HepG2 (cell line): ENCODE measurements around the gene WNT3A. TPM values are rescaled to one million over a fixed set of nuclear protein-coding genes. Genes with fewer than 3 reads are reported as not detected.
A peak's percentile ranks its signal among the peaks of the same experiment; 100 is the strongest.

Experiments
- ATAC-seq: fragments of 200-7000 bp; cut with Tn5 transposase; 3 replicates; pipeline ENCODE4 v1.9.1; 2020; ENCODE audit warnings: mild to moderate bottlenecking, moderate library complexity
- BruUV-seq: library from RNA; stranded (reverse); fragments of 400-500 nt; replicated peaks from 2 replicates; lab custom pipeline; 2021; lab: Mats Ljungman, UMichigan
- CTCF ChIA-PET: fragments of 300-600 bp; formaldehyde crosslinking; extraction: SDS; loops from one replicate; lab custom pipeline; 2021; ENCODE audit warnings: low total read pairs, inconsistent platforms, low intra/inter-chr PET ratio; lab: Yijun Ruan, JAX
- POLR2A ChIA-PET: fragments of 350-600 bp; sonication (Branson Sonifier 250); formaldehyde crosslinking; loops from one replicate; lab custom pipeline; 2020; ENCODE audit warnings: antibody characterized with exemption, inconsistent platforms; lab: Yijun Ruan, JAX
- DNase-seq: peaks from one replicate; pipeline ENCODE4 v3.0.0-alpha.2; 2015; ENCODE audit warnings: low spot score
- FAIRE-seq: peaks from 3 replicates; lab custom pipeline; 2011; peaks lifted over from hg19 to GRCh38; lab: Jason Lieb, UNC
- H2AFZ ChIP-seq: one replicate; pipeline ENCODE4 v1.6.1; 2011; ENCODE audit warnings: low read length, inconsistent platforms
- H3K27ac ChIP-seq: fragments of 300-600 bp; 3 replicates; pipeline ENCODE4 v1.8.0; 2011; ENCODE audit warnings: mixed run types, mild to moderate bottlenecking, mixed read lengths, low read length, inconsistent platforms; ENCODE audit not compliant: insufficient read depth; ENCODE audit errors: extremely low read length
- H3K27me3 ChIP-seq, 2 experiments: fragments of 200-600 bp in 1 of 2; 2 replicates in 1 of 2; 3 replicates in 1 of 2; pipeline versions ENCODE4 v1.6.0 to v1.8.0; 2011; ENCODE audit warnings: low read length in 2 of 2, mild to moderate bottlenecking in 2 of 2, moderate library complexity in 2 of 2, inconsistent platforms in 1 of 2; ENCODE audit not compliant: insufficient read depth in 2 of 2, control insufficient read depth in 1 of 2
- H3K36me3 ChIP-seq, 2 experiments: fragments of 200-600 bp in 1 of 2; replicated peaks in 1 of 2; 2 replicates in 1 of 2; 3 replicates in 1 of 2; pipeline versions ENCODE4 v1.5.1 to v1.8.0; 2011; ENCODE audit warnings: low read length in 2 of 2, inconsistent platforms in 1 of 2; ENCODE audit not compliant: insufficient read depth in 2 of 2, control insufficient read depth in 1 of 2
- H3K4me1 ChIP-seq: 2 replicates; pipeline ENCODE4 v1.5.1; 2012; ENCODE audit warnings: low read length, inconsistent platforms; ENCODE audit not compliant: insufficient read depth
- H3K4me2 ChIP-seq: 2 replicates; pipeline ENCODE4 v1.6.0; 2011; ENCODE audit warnings: low read depth, low read length, inconsistent platforms
- H3K4me3 ChIP-seq, 3 experiments: fragments of 200-600 bp in 1 of 3; sonication (generic), shearing (Covaris generic) in 1 of 3; replicated peaks in 1 of 3; 2 replicates each; pipeline ENCODE4 v1.5.1; 2011 to 2016; ENCODE audit warnings: low read length in 3 of 3, inconsistent platforms in 2 of 3, low read depth in 2 of 3, mild to moderate bottlenecking in 2 of 3, control low read depth in 1 of 3, mixed read lengths in 1 of 3; ENCODE audit not compliant: insufficient read depth in 1 of 3
- H3K79me2 ChIP-seq: one replicate; pipeline ENCODE4 v1.6.1; 2011; ENCODE audit warnings: low read length, inconsistent platforms; ENCODE audit not compliant: insufficient read depth
- H3K9ac ChIP-seq: 2 replicates; pipeline ENCODE4 v1.6.0; 2011; ENCODE audit warnings: mild to moderate bottlenecking, low read depth, low read length, inconsistent platforms; ENCODE audit not compliant: insufficient read depth
- H3K9me3 ChIP-seq: 2 replicates; pipeline ENCODE4 v1.5.1; 2012; ENCODE audit warnings: mild to moderate bottlenecking, low read length
- H4K20me1 ChIP-seq: 2 replicates; pipeline ENCODE4 v1.6.0; 2011; ENCODE audit warnings: inconsistent platforms, mild to moderate bottlenecking, low read length, moderate library complexity; ENCODE audit not compliant: insufficient read depth
- CAMTA2 ChIP-seq: sonication (generic); formaldehyde crosslinking; IDR thresholded peaks from 2 replicates; pipeline ENCODE4 v1.4.0; 2020; ENCODE audit warnings: mild to moderate bottlenecking, missing genetic modification reagents, borderline replicate concordance
- CREBL2 ChIP-seq: sonication (generic); formaldehyde crosslinking; IDR thresholded peaks from 2 replicates; pipeline ENCODE4 v1.8.1; 2023; ENCODE audit warnings: missing genetic modification reagents, mild to moderate bottlenecking, borderline replicate concordance
- HDAC2 ChIP-seq: sonication (generic); formaldehyde crosslinking; IDR thresholded peaks from 2 replicates; pipeline ENCODE4 v1.4.0; 2020; ENCODE audit warnings: missing genetic modification reagents
- KDM2A ChIP-seq: sonication (generic); formaldehyde crosslinking; IDR thresholded peaks from 2 replicates; pipeline ENCODE4 v1.4.0; 2020; ENCODE audit warnings: low read depth, missing genetic modification reagents, borderline replicate concordance
- KLF6 ChIP-seq: IDR thresholded peaks from 2 replicates; pipeline ENCODE4 v1.8.0; 2016; ENCODE audit warnings: missing biosample characterization, missing genetic modification reagents
- MXD3 ChIP-seq: IDR thresholded peaks from 2 replicates; pipeline ENCODE4 v1.6.1; 2016; ENCODE audit warnings: mild to moderate bottlenecking, missing biosample characterization, missing genetic modification reagents
- NFE2 ChIP-seq: sonication (generic); formaldehyde crosslinking; IDR thresholded peaks from 2 replicates; pipeline ENCODE4 v1.4.0; 2020; ENCODE audit warnings: missing genetic modification reagents
- NR1H2 ChIP-seq: sonication (generic); formaldehyde crosslinking; IDR thresholded peaks from 2 replicates; pipeline ENCODE4 v1.8.1; 2022; ENCODE audit warnings: low read depth, missing genetic modification reagents, borderline replicate concordance
- PCBP1 ChIP-seq: fragments of 200-400 bp; formaldehyde crosslinking; IDR thresholded peaks from 2 replicates; pipeline ENCODE4 v1.6.1; 2017; ENCODE audit warnings: mild to moderate bottlenecking, low read depth, low read length, borderline replicate concordance
- PHF21A ChIP-seq: sonication (generic); formaldehyde crosslinking; IDR thresholded peaks from 2 replicates; pipeline ENCODE4 v1.5.0; 2020; ENCODE audit warnings: mild to moderate bottlenecking, missing genetic modification reagents
- RARG ChIP-seq: sonication (generic); formaldehyde crosslinking; IDR thresholded peaks from 2 replicates; pipeline ENCODE4 v1.4.0; 2020; ENCODE audit warnings: low read depth, mild to moderate bottlenecking, missing genetic modification reagents
- RBM39 ChIP-seq: fragments of 200-400 bp; formaldehyde crosslinking; IDR thresholded peaks from one replicate; pipeline ENCODE4 v1.6.1; 2018; ENCODE audit warnings: antibody characterized with exemption, mild to moderate bottlenecking, low read depth, low read length; ENCODE audit not compliant: poor library complexity, severe bottlenecking
- RORA ChIP-seq: sonication (generic); formaldehyde crosslinking; IDR thresholded peaks from 2 replicates; pipeline ENCODE4 v1.5.0; 2020; ENCODE audit warnings: mild to moderate bottlenecking, missing genetic modification reagents, moderate library complexity
- SALL2 ChIP-seq: sonication (generic); formaldehyde crosslinking; IDR thresholded peaks from 2 replicates; pipeline ENCODE4 v1.8.1; 2023; ENCODE audit warnings: mild to moderate bottlenecking, missing genetic modification reagents, inconsistent platforms
- TP53 ChIP-seq: sonication (generic); formaldehyde crosslinking; conservative IDR thresholded peaks from 2 replicates; pipeline ENCODE4 v1.4.0; 2020; ENCODE audit warnings: missing genetic modification reagents
- ZFAT ChIP-seq: sonication (generic); formaldehyde crosslinking; conservative IDR thresholded peaks from 2 replicates; pipeline ENCODE4 v1.8.1; 2023; ENCODE audit warnings: missing genetic modification reagents, inconsistent platforms
- ZNF335 ChIP-seq: sonication (generic); formaldehyde crosslinking; IDR thresholded peaks from 2 replicates; pipeline ENCODE4 v1.4.0; 2020; ENCODE audit warnings: missing genetic modification reagents
- ZNF747 ChIP-seq: sonication (generic); formaldehyde crosslinking; IDR thresholded peaks from 2 replicates; pipeline ENCODE4 v1.8.1; 2023; ENCODE audit warnings: missing genetic modification reagents, mild to moderate bottlenecking, borderline replicate concordance
- ZNF775 ChIP-seq: sonication (generic); formaldehyde crosslinking; IDR thresholded peaks from 2 replicates; pipeline ENCODE4 v1.4.0; 2020; ENCODE audit warnings: missing genetic modification reagents, mild to moderate bottlenecking, moderate library complexity, borderline replicate concordance
- WGBS: methylation state at CpG from one replicate; pipeline ENCODE4 v1.1.6; 2017; ENCODE audit warnings: low lambda C conversion rate; 5-methylcytosine and 5-hydroxymethylcytosine counted together
- in situ Hi-C: cut with HindIII; loops from 2 replicates; pipeline ENCODE4 v1.10.0; 2017; ENCODE audit warnings: low pct_unique_long_range_greater_than_20kb; ENCODE audit not compliant: extremely low pct_ligation_motif_present
- intact Hi-C: fragments of 100-400 bp; cut with micrococcal nuclease; formaldehyde crosslinking; loops from one replicate; pipeline ENCODE4 v1.10.0; 2022; ENCODE audit not compliant: unreplicated experiment
- polyA plus RNA-seq, 8 experiments: library from polyadenylated mRNA; depleted of rRNA in 3 of 8; stranded (reverse) in 7 of 8; unstranded in 1 of 8; fragments of >200 nt; fragmentation: Illumina TruSeq in 4 of 8; extraction: Trizol in 4 of 8; gene quantifications; 2 replicates each; pipeline versions ENCODE4 v1.2.1 to v1.2.3, GENCODE V29; 2011 to 2016; ENCODE audit warnings: low read depth in 4 of 8, missing spikeins in 1 of 8, mixed read lengths in 1 of 8; ENCODE audit not compliant: insufficient read depth in 1 of 8
- total RNA-seq, 5 experiments: library from RNA; depleted of rRNA; stranded (reverse); fragments of >200 nt; fragmentation: Illumina TruSeq; extraction: Trizol; gene quantifications; 2 replicates each; pipeline ENCODE4 v1.2.3, GENCODE V29; 2016; ENCODE audit warnings: low read depth in 1 of 5
- TF ChIP-seq, protein P1 (sequence below): IDR thresholded peaks from 2 replicates; pipeline ENCODE4 v1.6.1; 2018; ENCODE audit warnings: missing genetic modification reagents, mild to moderate bottlenecking, missing compliant biosample characterization
- TF ChIP-seq, protein P2 (sequence below): IDR thresholded peaks from 2 replicates; pipeline ENCODE4 v1.6.1; 2016; ENCODE audit warnings: missing biosample characterization, missing genetic modification reagents, low read depth

Gene WNT3A
- total and polyA plus RNA-seq, 2 of the 13 experiments (the other 11 are each of a cell fraction or from before 2014, with no cell fraction given): not detected

DNA sequence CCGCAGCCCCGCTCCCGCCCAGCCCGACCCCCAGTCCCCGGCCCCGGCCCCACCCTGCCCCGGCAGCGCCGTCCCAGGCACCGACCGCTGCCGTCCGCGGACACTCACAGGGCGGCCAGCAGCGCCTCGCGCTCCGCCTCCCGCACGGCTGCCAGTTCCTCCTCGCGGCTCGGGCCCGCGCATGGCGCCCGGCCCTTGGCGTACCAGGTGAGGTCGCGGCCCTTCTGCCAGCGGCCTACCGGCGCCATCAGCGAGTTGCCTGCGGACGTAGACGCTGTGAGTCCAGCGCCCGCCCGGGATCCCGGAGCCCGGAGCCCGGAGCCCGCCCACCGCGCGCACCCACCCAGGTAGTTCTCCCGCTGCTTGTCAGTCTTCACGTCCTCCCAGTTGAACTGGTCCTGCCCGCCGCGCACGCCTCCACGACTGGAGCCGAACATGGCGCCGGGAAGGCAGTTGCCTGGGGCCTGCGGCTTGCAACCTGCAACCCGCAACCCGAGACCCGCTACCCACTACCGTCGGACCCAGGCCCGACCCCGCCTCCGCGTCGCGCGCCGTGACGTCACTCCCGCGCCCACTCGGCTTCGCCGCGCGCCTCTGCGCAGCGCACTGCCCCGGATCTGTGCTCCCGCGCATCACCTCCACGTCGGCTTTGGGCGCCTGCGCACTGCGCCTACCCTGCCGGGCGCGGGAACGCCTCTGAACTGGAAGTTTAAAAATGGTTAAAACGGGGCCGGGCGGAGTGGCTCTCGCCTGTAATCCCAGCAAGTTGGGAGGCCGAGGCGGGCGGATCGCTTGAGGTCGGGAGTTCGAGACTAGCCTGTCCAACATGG, 96.2 kb downstream of the WNT3A start, which contains the start of gene C1orf35:
Gene C1orf35 (minus strand): TSS at position 535 of the 830 bp plus-strand sequence. CDS start 98 bp downstream, at position 437.
- intact Hi-C loops: no loop called here
- no peak within 1 kb of the TSS for H2AFZ ChIP-seq
- H3K4me2 ChIP-seq: peak within 1 kb of the TSS; percentile 69
- peak within 1 kb of the TSS; percentile 79 for H3K9ac ChIP-seq
- peak within 1 kb of the TSS; percentile 80 for H3K27ac ChIP-seq
- peak within 1 kb of the TSS; percentile 82 to 93 (median 92) for H3K4me3 ChIP-seq
- peak; percentile 83 for DNase-seq
- peaks cover 27% of the 10 kb centered on the region for H4K20me1 ChIP-seq
- H3K4me1 ChIP-seq: peaks cover 35% of the 10 kb centered on the region
- FAIRE-seq: peak; percentile 72
- CTCF ChIA-PET: no interaction called here
- in situ Hi-C loops: no loop called here
- 2% methylated on average over 22 of the region's 104 CpGs for WGBS
- peaks cover 11 to 28% of the 10 kb centered on the region in 2 experiments; a peak in 4 of 5 replicates for H3K36me3 ChIP-seq
- no peaks in the 10 kb centered on the region; a peak in 1 of 5 replicates for H3K27me3 ChIP-seq
- peaks cover 25% of the 10 kb centered on the region for H3K79me2 ChIP-seq
- no TSS peak for BruUV-seq
- ATAC-seq: peak; percentile 68
- POLR2A ChIA-PET: no interaction called here
- H3K9me3 ChIP-seq: no peaks in the 10 kb centered on the region
- TF ChIP-seq RARG (CRISPR knock-in tag) (no peak), SALL2 (CRISPR knock-in tag) (peak; percentile 86), KDM2A (CRISPR knock-in tag) (peak; percentile 99; the same call in 1 of the 2 replicates), RORA (CRISPR knock-in tag) (no peak), ZFAT (CRISPR knock-in tag) (no peak), ZNF747 (CRISPR knock-in tag) (peak; percentile 88; the same call in 1 of the 2 replicates), NR1H2 (CRISPR knock-in tag) (no peak), CAMTA2 (CRISPR knock-in tag) (peak; percentile 81), RBM39 (peak; percentile 80), PHF21A (peak; percentile 53; the same call in 1 of the 2 replicates), CREBL2 (no peak; the same call in 1 of the 2 replicates), ZNF775 (CRISPR knock-in tag) (no peak), NFE2 (CRISPR knock-in tag) (no peak), PCBP1 (0 out of 2 replicates have a peak, but pooled peaks have one; percentile 34), HDAC2 (CRISPR knock-in tag) (peak; percentile 86), TP53 (CRISPR knock-in tag) (no peak; the same call in none of the 2 replicates), KLF6 (CRISPR knock-in tag) (no peak; the same call in none of the 2 replicates), ZNF335 (peak; percentile 31; the same call in 1 of the 2 replicates), MXD3 (CRISPR knock-in tag) (peak; percentile 92)
- TF ChIP-seq, protein P1, sequence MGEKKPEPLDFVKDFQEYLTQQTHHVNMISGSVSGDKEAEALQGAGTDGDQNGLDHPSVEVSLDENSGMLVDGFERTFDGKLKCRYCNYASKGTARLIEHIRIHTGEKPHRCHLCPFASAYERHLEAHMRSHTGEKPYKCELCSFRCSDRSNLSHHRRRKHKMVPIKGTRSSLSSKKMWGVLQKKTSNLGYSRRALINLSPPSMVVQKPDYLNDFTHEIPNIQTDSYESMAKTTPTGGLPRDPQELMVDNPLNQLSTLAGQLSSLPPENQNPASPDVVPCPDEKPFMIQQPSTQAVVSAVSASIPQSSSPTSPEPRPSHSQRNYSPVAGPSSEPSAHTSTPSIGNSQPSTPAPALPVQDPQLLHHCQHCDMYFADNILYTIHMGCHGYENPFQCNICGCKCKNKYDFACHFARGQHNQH (CRISPR knock-in tag): peak; percentile 51; the same call in 1 of the 2 replicates
- TF ChIP-seq, protein P2, sequence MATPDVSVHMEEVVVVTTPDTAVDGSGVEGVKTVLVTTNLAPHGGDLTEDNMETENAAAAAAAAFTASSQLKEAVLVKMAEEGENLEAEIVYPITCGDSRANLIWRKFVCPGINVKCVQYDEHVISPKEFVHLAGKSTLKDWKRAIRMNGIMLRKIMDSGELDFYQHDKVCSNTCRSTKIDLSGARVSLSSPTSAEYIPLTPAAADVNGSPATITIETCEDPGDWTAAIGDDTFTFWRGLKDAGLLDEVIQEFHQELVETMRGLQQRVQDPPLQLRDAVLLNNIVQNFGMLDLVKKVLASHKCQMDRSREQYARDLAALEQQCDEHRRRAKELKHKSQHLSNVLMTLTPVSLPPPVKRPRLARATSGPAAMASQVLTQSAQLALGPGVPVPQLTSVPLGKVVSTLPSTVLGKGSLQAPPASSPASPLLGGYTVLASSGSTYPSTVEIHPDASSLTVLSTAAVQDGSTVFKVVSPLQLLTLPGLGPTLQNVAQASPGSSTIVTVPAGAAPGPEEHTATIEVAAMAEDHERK (CRISPR knock-in tag): peak; percentile 88
